CD4-positive, alpha-beta T cell (primary cell): ENCODE measurements around the gene PIGK. TPM values are rescaled to one million over a fixed set of nuclear protein-coding genes. Genes with fewer than 3 reads are reported as not detected.

Experiments
- ATAC-seq: fragments of 200-7000 bp; cut with Tn5 transposase; one replicate; pipeline ENCODE4 v1.10.0; 2022; ENCODE audit warnings: mild to moderate bottlenecking; ENCODE audit not compliant: poor library complexity
- CTCF ChIA-PET: fragments of 350-600 bp; sonication (Branson Sonifier 250); formaldehyde crosslinking; loops from one replicate; lab custom pipeline; 2021; ENCODE audit warnings: antibody characterized with exemption, inconsistent platforms; lab: Charles Lee
- POLR2A ChIA-PET: fragments of 350-600 bp; sonication (Branson Sonifier 250); formaldehyde crosslinking; loops from one replicate; lab custom pipeline; 2021; ENCODE audit warnings: antibody characterized with exemption, inconsistent platforms; lab: Charles Lee
- DNase-seq, 14 experiments: peaks; one replicate each; pipeline ENCODE4 v3.0.0-alpha.2; 2013 to 2020; ENCODE audit warnings: mixed read lengths in 2 of 14
- H3K27ac ChIP-seq, 2 donors: one replicate each; pipeline versions ENCODE4 v1.5.1 to v1.7.0; 2013; ENCODE audit warnings: low read length in 2 of 2, low read depth in 1 of 2, mild to moderate bottlenecking in 1 of 2
- H3K27me3 ChIP-seq, 2 experiments: 1 replicate in 1 of 2; 2 replicates in 1 of 2; pipeline versions ENCODE4 v1.6.1 to v1.7.0; 2013; ENCODE audit warnings: low read length in 2 of 2, control low read depth in 1 of 2, mild to moderate bottlenecking in 1 of 2, moderate library complexity in 1 of 2; ENCODE audit not compliant: insufficient read depth in 2 of 2, control insufficient read depth in 1 of 2
- H3K36me3 ChIP-seq: one replicate; pipeline ENCODE4 v1.6.1; 2013; ENCODE audit warnings: low read length, control low read depth; ENCODE audit not compliant: insufficient read depth
- H3K4me1 ChIP-seq: one replicate; pipeline ENCODE4 v1.6.1; 2013; ENCODE audit warnings: low read length, control low read depth; ENCODE audit not compliant: insufficient read depth
- H3K4me3 ChIP-seq: one replicate; pipeline ENCODE4 v1.5.1; 2013; ENCODE audit warnings: mild to moderate bottlenecking, low read length, moderate library complexity
- H3K9me3 ChIP-seq, 2 experiments: 1 replicate in 1 of 2; 2 replicates in 1 of 2; pipeline versions ENCODE4 v1.6.1 to v1.7.0; 2013; ENCODE audit warnings: low read length in 2 of 2, mild to moderate bottlenecking in 2 of 2, control low read depth in 1 of 2, moderate library complexity in 1 of 2; ENCODE audit not compliant: control insufficient read depth in 1 of 2, insufficient read depth in 1 of 2
- H3K27ac Mint-ChIP-seq: one replicate; pipeline ENCODE4 v1.8.0; 2020; ENCODE audit warnings: mixed read lengths
- H3K27me3 Mint-ChIP-seq: one replicate; pipeline ENCODE4 v1.8.0; 2021; ENCODE audit warnings: mixed read lengths
- H3K36me3 Mint-ChIP-seq: one replicate; pipeline ENCODE4 v1.8.0; 2021; ENCODE audit warnings: low read depth, mixed read lengths
- H3K4me1 Mint-ChIP-seq: one replicate; pipeline ENCODE4 v1.8.0; 2021; ENCODE audit warnings: low read depth, mixed read lengths
- H3K4me3 Mint-ChIP-seq: one replicate; pipeline ENCODE4 v1.8.0; 2020; ENCODE audit warnings: mild to moderate bottlenecking, mixed read lengths
- H3K9me3 Mint-ChIP-seq: one replicate; pipeline ENCODE4 v1.8.0; 2020; ENCODE audit warnings: mixed read lengths
- CTCF ChIP-seq: fragments of 200-600 bp; IDR thresholded peaks from one replicate; pipeline ENCODE4 v1.8.0; 2022; ENCODE audit warnings: antibody characterized with exemption, mild to moderate bottlenecking
- intact Hi-C, 2 experiments: fragments of 100-400 bp; cut with DNase I in 1 of 2; cut with micrococcal nuclease in 1 of 2; formaldehyde crosslinking; loops; one replicate each; pipeline versions ENCODE4 v1.15.1 to v1.9.0; 2023 to 2025; cut with DNase I, micrococcal nuclease
- total RNA-seq, 174 experiments: library from RNA in 2 of 174; stranded (reverse) in 2 of 174; gene quantifications; one replicate each; pipeline ENCODE4 v1.2.3 and lab custom pipeline; 2021 to 2026

The PIGK gene
- total RNA-seq, 2 experiments from 2014 or later: 10.1 to 10.3 TPM

- peaks cover 10% of the 10 kb centered on the region for H3K27me3 Mint-ChIP-seq
- no peaks in the 10 kb centered on the region for H3K36me3 ChIP-seq
- no peak overlapping the region for H3K4me3 ChIP-seq
- DNase-seq: no peak
- CTCF ChIA-PET: no interaction called here
- peaks cover 0 to 3% of the 10 kb centered on the region in 2 experiments for H3K27me3 ChIP-seq
- H3K9me3 Mint-ChIP-seq: no peaks in the 10 kb centered on the region
- intact Hi-C loops: no loop called here
- H3K9me3 ChIP-seq: no peaks in the 10 kb centered on the region
- no peaks in the 10 kb centered on the region for H3K36me3 Mint-ChIP-seq
- H3K27ac Mint-ChIP-seq: no peak overlapping the region
- no peak overlapping the region for H3K4me3 Mint-ChIP-seq
- TF ChIP-seq CTCF: no peak
- H3K4me1 ChIP-seq: no peaks in the 10 kb centered on the region
- no peak for ATAC-seq
- POLR2A ChIA-PET: no interaction called here
- H3K27ac ChIP-seq: no peak overlapping the region
- no peaks in the 10 kb centered on the region for H3K4me1 Mint-ChIP-seq
These were observed 153.4 kb downstream of the PIGK start for GRCh38 chr1:77065693-77066342.

- Mint-ChIP-seq H3K27ac (no peak overlapping the region), H3K27me3 (peaks cover 10% of the 10 kb centered on the region), H3K36me3 (no peaks in the 10 kb centered on the region), H3K4me3 (no peak overlapping the region), H3K9me3 (no peaks in the 10 kb centered on the region), H3K4me1 (no peaks in the 10 kb centered on the region)
- CTCF ChIA-PET: no interaction called here
- H3K27ac ChIP-seq: no peak overlapping the region
- H3K4me3 ChIP-seq: no peak overlapping the region
- no peak for ATAC-seq
- POLR2A ChIA-PET: no interaction called here
- H3K36me3 ChIP-seq: no peaks in the 10 kb centered on the region
- no peaks in the 10 kb centered on the region for H3K4me1 ChIP-seq
- H3K27me3 ChIP-seq: peaks cover 3 to 5% of the 10 kb centered on the region in 2 experiments
- TF ChIP-seq CTCF: no peak
- no peak for DNase-seq
- no peaks in the 10 kb centered on the region for H3K9me3 ChIP-seq
- intact Hi-C loops: no loop called here
These were observed 155.0 kb downstream of the PIGK start for GRCh38 chr1:77064246-77064645.

GRCh38 chr1:77063118-77063517 is 156.1 kb downstream of the PIGK start:
- Mint-ChIP-seq H3K9me3 (no peaks in the 10 kb centered on the region), H3K4me3 (no peak overlapping the region), H3K36me3 (no peaks in the 10 kb centered on the region), H3K27me3 (peaks cover 10% of the 10 kb centered on the region), H3K27ac (no peak overlapping the region), H3K4me1 (no peaks in the 10 kb centered on the region)
- ATAC-seq (no peak), DNase-seq (no peak)
- no peak for TF ChIP-seq CTCF
- intact Hi-C loops: no loop called here
- ChIA-PET POLR2A (no interaction called here), CTCF (no interaction called here)
- Histone ChIP-seq H3K27me3 (peaks cover 3 to 5% of the 10 kb centered on the region in 2 experiments), H3K27ac (no peak overlapping the region), H3K36me3 (no peaks in the 10 kb centered on the region), H3K9me3 (no peaks in the 10 kb centered on the region), H3K4me3 (no peak overlapping the region), H3K4me1 (no peaks in the 10 kb centered on the region)
